NCI-H2227 (cell line): ENCODE results near the gene SBF2.

Experiments used
- DNase-seq: peaks from one replicate; lab custom pipeline; 2025; ENCODE audit not compliant: unreplicated experiment; lab: John Stamatoyannopoulos, UW

Gene SBF2

GRCh38 chr11:9784602-9785315 is 509.3 kb downstream of the SBF2 start:
- DNase-seq, result no peak

- no peak for DNase-seq
Observed at GRCh38 chr11:9783986-9784385, 510.0 kb downstream of the SBF2 start.

- DNase-seq, result no peak
Observed at GRCh38 chr11:9780929-9781328, 513.1 kb downstream of the SBF2 start.

GRCh38 chr11:9777525-9777924 is 516.5 kb downstream of the SBF2 start:
- DNase-seq, result no peak

- no peak for DNase-seq
Observed at GRCh38 chr11:9777066-9777465, 517.0 kb downstream of the SBF2 start.

GRCh38 chr11:9776203-9776602 is 517.8 kb downstream of the SBF2 start:
- DNase-seq, result no peak

- DNase-seq, result no peak
Observed at GRCh38 chr11:9775398-9775779, 518.6 kb downstream of the SBF2 start.

- DNase-seq, result no peak
Observed at GRCh38 chr11:9774591-9775397, 519.2 kb downstream of the SBF2 start.

GRCh38 chr11:9774109-9774508 is 519.9 kb downstream of the SBF2 start:
- no peak for DNase-seq

GRCh38 chr11:9773524-9773923 is 520.5 kb downstream of the SBF2 start:
- DNase-seq, result no peak

- DNase-seq, result no peak
Observed at GRCh38 chr11:9772218-9772617, 521.8 kb downstream of the SBF2 start.

- no peak for DNase-seq
Observed at GRCh38 chr11:9771071-9771511, 522.9 kb downstream of the SBF2 start.

GRCh38 chr11:9769621-9770020 is 524.4 kb downstream of the SBF2 start:
- no peak for DNase-seq

GRCh38 chr11:9765320-9766101 is 528.5 kb downstream of the SBF2 start:
- DNase-seq, result no peak

GRCh38 chr11:9763301-9763700 is 530.7 kb downstream of the SBF2 start:
- no peak for DNase-seq

GRCh38 chr11:9762531-9762930 is 531.5 kb downstream of the SBF2 start:
- DNase-seq, result peak; percentile 61

GRCh38 chr11:9761441-9761945 is 532.5 kb downstream of the SBF2 start:
- DNase-seq, result no peak

- no peak for DNase-seq
Observed at GRCh38 chr11:9760193-9760575, 533.8 kb downstream of the SBF2 start.

GRCh38 chr11:9759519-9760192 is 534.4 kb downstream of the SBF2 start:
- peak; percentile 10 for DNase-seq

- peak; percentile 63 for DNase-seq
Observed at GRCh38 chr11:9758637-9759518, 535.1 kb downstream of the SBF2 start.
